ENCODE results near the gene FBXW8.
A peak's percentile ranks its signal among the peaks of the same experiment; 100 is the strongest.

Gene FBXW8

DNA sequence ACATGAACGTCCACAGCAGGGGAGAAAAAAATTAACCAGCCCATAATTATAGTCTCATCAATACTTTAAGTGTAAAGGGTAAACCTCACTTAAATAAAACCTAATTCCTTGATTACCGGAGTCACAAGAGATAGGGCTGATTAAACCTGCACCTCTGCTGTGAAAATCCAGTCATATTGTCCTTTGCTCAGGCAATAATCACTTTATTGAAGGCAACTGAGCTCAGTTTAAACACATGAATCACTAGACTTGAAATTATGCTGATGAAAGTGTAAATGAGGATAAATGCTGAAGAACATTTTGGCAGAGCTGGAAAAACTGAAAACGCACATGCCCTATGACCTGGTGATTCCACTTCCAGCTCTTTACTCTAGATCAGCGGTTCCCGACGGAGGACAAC is 22.9 kb upstream of the FBXW8 start:
- DNase-seq: no peak

DNA sequence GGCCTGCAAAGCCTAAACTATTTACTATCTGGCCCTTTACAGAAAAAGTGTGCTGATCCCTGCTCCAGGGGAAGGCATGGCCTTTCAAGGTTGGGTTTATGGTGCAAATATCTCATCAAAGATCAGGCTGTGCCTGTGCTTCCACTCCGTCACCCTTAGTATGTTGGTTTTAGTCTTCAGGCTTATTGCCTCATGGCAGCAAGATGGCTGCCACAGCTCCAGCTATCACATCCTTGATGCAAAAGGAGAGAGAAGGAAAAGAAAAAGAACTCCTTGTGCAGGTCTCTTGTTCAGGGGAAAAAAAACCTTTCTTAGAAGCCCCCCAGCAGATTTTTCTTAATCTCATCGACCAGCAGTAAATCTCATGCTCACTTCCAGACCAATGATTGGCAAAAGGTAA is 20.4 kb upstream of the FBXW8 start:
- DNase-seq: no peak

DNA sequence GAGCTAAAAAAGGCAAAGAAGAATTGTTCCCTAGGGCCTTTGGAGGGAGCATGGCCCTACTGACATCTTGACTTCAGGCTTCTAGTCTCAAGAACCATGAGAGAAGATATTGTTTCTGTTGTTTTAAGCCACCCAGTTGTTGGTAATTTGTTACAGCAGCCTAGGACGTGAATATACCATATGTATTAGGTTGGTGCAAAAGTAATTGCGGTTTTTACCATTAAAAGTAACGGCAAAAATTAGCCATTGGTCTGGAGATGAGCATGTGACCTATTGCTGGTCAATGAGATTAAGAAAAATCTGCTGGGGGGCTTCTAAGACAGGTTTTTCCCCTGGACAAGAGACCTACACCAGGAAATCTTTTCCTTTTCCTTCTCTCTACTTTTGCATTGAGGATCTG is 19.7 kb upstream of the FBXW8 start:
- no peak for DNase-seq

DNA sequence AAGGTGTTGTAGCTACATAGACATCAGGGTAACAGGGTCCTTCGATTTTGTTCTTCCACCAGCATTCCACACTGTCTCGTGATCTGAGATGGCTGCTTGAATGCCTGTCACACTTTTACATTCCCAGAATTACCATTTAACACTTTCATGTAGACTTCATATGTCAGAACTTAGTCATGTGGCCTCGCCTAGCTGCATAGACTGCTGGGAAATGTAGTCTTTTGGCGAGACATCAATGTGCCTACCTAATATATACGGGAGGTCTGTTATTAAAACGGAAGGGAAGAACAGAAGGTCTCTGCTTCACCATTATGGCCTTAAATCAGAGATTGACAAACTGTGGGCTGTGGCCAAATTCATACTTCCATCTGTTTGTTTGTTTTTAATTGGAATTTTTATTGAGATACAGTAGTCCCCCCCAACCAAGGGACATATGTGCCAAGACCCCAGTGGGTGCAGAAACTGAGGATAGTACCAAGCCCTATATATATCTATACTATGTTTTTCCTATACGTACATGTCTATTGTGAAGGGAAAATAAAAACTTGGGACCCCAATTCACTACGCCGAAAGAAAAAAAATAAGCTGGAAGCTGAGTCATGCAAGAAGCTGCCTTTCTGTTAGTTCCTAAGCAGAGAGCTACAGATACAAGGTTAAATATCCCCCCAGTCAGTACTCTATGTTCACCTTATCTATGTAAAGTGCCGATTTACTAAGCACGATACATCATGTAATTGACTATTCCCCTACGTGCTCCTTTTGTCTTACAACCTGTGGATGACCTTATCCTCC is 18.2 kb upstream of the FBXW8 start:
- DNase-seq: no peak

DNA sequence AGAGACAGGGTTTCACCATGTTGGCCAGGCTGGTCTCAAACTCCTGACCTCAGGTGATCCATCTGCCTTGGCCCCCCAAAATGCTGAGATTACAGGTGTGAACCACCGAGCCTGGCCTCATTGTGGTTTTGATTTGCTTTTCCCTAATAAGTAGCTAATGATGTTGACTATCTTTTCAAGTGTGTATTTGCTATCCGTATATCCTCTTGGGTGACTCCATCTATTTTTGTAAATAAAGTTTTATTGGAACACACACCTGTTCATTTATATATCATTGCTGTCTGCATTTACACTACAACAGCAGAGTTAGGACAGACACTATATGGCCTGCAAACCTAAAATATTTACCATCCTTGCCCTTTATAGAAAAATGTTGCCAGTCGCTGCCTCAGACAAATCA is 15.8 kb upstream of the FBXW8 start:
- DNase-seq: no peak

DNA sequence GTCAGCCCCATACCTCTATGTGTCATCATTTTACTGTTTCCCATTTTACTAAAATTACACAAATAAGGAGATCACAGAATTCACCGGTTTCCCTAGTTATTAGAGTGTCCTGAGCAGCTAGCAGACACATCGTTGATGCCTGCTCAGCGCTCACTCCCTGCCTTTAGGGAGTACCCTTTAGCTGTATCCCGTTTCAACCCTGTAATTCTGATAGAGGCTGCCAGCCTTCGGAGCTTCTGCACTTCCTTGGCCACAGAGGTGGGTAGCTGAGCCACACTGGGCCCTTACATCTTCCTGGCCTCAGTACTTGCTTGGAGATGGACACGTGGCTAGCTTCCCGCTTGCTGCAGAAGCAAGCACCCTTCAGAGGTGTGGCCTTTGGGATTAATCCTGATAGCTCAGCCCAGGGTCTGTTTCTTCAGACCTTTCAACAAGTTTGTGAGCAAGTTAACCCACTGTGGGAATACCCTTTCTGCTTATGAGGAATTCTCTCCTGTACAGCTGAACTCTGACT is 14.3 kb upstream of the FBXW8 start:
- DNase-seq: no peak

DNA sequence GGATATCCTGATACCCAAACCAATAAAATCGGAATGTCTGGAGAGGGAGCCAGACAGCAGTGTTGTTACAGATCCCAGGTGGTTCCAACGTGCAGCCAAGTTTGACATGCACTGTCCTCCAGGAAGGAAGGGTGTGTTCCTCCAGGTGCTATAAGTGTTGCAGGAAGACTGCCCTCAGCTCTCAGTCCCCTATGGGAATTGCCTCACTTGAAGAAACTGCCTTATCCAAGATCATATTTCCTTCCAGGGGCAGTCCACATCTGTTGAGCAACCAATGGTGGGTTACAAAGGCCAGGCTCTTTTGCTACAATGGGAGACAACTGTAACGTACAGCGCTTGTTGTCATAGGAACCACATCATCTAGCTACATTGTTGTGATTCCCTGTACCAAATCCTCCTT is 13.3 kb upstream of the FBXW8 start:
- no peak for DNase-seq

DNA sequence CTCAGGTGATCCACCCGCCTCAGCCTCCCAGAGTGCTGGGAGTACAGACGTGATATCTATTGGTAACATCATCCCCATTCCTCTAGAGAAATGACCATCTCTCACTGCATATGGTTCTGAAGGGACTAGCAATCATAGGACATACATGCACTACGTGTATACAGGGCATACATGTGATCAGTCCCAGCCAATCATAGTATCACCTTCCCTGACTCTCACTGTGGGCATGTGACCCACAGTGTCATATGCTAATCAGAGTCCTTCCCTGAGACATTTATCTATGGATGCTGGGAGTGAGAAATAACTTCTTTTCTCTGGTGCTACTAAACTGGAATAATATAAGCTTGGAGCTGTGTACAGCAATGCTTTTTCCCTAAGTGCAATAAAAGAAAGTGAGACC is 12.1 kb upstream of the FBXW8 start:
- DNase-seq: no peak

DNA sequence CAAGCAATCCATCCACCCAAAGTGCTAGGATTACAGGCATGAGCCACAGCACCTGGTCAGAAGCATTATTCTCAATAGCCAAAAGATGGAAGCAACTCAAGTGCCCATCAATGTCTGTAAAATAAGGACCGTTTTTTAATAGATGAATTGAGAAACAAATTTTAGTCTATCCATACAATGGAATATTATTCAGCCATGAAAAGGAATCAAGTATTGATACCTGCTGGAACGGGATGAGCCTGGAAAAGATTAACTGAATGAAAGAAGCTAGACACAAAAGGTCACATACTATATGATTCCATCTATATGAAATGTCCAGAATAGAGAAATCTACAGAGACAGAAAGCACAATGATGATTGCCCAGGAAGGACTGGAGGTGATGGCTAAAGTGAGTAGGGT is 9.1 kb upstream of the FBXW8 start:
- no peak for DNase-seq

DNA sequence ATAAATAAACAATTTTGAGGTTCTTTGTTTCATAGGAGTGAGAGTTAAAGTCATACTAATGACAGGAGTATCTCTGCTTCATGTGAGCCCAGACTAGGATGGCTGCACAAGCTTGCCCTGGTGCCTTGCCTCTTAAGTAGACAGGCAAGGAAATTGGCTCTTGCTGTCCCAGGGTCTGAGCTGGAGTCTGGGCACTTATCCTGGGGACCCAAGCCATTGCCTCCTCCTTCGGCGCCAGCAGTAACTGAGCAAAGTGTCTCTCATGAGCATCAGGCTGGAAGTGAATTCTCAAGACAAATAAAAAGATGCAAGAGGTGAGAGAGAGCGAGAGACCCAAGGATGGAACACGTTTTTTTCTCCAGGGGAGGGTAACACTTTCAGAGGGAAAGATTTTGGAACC is 6.9 kb upstream of the FBXW8 start:
- no peak for DNase-seq

DNA sequence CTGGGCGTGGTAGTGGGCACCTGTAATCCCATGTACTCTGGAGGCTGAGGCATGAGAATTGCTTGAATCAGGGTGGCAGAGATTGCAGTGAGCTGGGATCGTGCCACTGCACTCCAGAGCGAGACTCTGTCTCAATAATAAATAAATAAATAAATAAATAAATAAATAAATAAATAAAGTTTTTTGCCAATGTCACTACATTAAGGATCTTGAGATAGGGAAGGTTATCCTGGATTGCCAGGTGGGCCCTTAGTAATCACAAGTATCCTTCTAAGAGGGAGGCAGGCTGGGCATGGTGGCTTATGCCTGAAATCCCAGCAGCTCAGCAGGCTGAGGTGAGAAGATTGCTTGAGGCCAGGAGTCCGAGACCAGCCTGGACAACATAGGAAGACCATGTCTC is 4.5 kb upstream of the FBXW8 start:
- no peak for DNase-seq

DNA sequence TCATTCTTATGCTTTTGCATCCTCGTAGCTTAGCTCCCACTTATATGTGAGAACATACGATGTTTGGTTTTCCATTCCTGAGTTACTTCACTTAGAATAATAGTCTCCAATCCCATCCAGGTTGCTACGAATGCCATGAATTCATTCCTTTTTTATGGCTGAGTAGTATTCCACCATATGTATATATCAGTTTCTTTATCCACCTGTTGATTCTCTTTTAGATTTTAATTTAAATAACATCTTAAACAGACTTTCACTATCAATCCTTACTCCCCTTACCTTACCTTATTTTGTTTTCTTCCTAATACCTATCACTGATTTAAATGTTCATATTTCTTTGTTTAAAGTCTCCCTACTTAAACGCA is 488 bp upstream of the FBXW8 start:
- no peak for DNase-seq

DNA sequence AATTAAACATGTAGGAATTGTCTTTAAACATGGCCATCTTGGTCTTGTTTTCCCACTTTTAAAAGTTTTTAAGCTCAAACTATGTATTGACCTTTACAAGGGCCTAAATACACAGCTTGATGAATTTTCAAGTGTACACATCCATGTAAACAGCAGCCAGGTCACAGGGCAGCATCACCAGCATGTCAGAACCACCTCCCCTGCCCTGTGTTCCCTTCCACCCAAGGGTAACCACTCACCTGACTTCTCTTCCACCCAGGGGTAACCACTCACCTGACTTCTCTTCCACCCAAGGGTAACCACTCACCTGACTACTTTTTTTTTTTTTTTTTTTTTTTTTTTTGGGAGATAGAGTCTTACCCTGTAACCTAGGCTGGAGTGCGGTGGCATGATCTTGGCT is 4.6 kb downstream of the FBXW8 start:
- no peak for DNase-seq

DNA sequence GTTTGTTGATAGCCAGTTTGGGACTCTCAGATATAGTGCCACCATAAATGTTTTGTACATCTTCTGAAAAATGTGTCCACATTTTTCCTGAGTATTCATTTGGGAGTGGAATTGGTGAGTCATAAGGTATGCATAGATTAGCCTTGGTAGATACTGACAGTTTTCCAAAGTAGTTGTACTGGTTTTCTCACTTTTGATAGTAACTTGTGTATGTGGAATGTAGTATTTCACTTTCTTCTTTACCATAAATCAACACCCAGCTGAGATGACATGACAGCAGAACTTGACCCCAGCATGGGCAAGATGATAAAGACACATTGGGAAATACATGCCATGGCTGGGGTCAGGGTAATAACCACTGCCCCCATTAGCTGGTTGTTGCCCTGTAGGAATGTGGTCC is 5.4 kb downstream of the FBXW8 start:
- no peak for DNase-seq

DNA sequence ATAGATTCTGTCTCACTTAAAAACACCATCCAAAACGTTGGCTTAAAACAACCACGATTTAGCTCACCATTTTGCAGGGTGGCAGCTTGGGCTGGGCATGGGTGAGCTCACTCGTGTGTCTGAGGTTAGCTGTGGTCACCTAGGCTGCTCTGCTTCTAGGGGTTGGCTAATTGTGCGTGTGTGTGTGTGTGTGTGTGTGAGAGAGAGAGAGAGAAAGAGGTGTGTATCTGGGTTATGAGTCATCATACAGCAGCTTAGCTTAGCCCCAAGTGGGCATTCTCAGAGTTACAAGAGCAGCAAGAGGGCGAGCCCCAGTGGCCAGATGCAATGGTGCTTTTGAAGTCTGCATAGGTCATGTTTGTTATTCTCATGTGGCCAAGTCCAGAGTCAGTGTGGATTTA is 6.0 kb downstream of the FBXW8 start:
- DNase-seq: no peak

DNA sequence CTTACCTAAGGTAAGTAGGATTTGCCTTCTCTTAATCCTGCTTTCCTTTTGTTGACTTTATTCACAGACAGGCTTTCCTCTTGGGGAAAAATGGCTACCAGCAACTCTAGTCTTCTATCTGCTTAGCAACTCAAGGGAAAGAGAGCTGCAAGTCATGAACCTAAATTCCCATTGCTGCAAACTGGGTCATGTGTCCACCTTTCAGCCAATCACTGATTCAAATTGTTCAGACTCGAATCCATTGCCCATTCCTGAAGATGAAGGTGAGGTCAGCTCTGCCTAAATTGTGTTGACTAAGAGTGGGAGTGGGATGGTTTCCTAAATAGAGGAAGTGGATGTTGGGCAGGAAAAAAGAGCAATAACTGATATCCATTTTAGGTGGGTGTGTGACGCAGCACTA is 7.7 kb downstream of the FBXW8 start:
- DNase-seq: no peak

DNA sequence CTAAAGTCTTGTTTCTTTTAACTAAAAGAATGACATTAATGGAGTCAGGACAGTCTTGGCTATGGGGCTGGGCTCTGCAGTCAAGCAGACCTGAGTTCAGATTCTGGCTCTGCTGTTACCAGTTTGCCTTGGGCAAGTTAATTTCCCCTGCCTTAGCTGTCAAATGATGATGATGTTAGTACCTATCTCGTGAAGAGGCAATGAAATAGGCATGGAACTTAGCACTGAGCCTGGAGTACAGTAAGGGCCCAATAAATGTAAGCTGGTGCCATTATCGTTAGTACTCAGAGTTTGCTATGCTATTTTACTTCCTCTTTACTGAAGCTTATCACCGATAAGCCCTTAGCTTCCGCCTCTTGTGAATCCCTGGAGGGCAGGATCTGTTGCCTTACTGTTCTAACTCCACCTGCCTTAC is 8.5 kb downstream of the FBXW8 start:
- DNase-seq: no peak

DNA sequence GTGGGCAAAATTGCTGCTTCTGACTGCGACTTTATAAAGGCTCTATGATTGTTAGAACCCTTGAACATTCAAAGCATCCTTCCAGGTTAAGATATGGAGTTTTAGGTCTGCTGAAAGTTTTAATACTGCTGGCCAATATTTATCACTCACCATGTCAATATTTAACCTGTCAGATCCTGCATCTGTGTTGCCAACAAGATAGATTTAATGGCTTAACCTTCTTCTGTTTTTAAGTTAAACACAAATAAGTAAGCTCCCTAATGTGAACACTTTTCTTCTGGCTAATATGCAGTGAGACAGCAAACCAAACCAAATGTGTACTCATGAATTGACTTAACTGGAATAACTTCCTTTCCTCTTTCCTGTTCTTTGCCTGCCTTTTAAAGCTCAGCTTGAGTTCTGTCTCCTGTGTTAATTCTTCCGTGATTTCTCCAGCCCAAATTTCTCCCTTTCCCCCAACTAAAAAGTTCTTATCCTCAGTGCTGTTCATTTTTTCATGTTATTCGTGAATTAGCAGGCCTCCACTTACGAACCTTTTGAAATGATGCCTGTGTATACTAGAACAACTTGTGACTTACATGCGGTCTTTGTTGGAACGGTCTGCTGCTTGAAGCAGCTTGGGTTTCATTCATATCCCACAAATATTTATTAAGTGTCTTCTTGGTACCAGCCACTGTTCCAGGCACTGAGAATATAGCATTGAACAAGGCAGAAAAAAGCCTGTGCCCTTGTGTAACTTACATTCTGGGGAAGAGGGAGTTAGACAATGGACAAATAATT is 9.1 kb downstream of the FBXW8 start:
- DNase-seq: no peak

DNA sequence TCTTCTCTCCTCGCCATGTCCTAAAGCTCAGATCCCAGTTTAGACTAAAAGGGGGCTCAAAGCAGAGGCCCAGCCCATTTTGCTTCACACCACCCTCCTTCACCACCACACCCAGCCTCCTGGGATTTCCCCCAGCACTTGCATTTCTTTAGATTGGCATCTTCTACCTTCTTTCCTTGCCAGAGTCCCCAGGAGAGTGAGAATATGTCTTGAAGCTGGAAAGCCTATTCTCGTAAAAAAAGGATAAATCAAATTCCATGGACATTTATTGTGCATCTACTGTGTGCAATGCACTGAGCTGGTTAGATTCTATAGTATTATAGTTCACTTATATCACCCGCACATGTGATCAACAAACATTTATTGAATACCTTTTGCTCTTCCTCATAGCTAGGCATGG is 10.2 kb downstream of the FBXW8 start:
- DNase-seq: no peak

DNA sequence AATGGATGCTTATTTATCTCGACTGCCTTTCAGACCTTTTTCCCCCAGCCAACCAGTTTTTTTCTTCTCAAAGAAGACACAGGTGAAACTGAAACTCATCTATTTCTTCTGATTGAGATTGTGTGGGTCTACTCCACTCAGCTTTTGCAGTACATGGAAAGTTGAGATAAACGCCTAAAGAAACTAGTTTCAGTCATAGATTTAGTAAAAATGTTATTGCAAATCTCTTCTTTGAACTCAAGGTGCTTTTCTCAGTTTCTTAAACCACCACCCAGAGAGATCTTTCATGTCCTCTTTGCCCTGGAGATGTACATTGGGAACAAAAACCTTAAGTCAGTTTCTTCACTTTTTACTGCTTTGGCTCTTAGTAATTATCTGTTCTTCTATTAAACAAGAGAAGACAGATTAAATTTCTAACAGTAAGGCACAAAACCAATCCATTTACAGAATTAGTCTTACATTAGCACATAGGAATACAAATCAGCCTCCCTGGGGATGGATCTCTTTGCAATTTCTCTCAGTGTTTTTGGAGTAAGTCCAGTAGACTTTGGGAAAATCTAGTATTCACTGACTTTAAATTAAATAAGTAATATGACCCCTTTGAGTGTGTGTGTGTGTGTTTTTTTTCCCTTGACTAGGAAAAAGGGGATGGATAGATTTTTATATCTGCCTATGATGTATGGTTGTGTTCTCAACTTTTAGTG is 11.6 kb downstream of the FBXW8 start:
- DNase-seq: no peak

DNA sequence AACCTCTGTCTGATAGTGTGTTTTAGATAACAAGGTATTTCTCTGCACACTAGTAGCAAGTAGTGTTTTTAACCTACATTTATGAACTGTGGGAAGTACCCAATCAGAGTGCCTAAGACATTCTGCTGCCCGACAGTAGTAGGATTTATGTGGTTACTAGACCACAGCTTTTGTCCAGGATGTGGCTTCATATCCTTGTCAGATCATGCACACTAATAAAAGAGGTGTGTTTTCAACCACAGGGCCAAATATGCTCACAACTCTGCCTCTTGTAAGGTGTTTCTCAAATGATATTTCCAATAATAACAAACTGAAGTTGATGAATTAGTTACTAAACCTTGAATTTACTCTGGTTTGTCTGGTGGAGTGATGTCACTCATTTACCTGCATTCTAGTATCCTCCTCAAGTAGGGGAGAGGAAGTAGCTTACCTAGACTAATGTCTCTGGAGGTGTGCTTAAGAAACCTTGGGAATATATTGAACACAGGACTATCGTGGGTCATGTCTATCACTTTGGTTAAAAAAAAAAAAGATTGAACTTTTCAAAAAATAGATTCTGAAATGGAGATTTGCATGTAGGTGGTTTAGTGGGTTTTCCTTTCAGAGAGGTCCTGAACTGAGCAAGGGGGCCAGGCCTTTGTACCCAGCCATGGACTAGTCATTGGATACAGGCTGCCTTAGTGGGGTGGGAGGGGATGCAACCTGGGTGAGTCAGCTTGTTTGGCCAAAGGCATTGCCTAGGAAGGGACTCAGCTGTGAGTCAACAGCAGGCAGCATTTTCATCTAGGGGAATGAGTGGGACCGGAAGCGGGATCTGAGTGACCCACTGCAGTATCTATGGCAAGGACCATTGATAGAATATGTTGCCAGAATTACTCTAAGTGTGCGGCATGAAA is 14.1 kb downstream of the FBXW8 start:
- DNase-seq: peak; percentile 22
